Measurements from ENCODE around the gene KLHL40. TPM values are rescaled to one million over a fixed set of nuclear protein-coding genes. Genes with fewer than 3 reads are reported as not detected.

The KLHL40 gene
- total and polyA plus RNA-seq, 9 of the 15 experiments (the other 6 are each of a cell fraction or from before 2014, with no cell fraction given) = not detected

DNA sequence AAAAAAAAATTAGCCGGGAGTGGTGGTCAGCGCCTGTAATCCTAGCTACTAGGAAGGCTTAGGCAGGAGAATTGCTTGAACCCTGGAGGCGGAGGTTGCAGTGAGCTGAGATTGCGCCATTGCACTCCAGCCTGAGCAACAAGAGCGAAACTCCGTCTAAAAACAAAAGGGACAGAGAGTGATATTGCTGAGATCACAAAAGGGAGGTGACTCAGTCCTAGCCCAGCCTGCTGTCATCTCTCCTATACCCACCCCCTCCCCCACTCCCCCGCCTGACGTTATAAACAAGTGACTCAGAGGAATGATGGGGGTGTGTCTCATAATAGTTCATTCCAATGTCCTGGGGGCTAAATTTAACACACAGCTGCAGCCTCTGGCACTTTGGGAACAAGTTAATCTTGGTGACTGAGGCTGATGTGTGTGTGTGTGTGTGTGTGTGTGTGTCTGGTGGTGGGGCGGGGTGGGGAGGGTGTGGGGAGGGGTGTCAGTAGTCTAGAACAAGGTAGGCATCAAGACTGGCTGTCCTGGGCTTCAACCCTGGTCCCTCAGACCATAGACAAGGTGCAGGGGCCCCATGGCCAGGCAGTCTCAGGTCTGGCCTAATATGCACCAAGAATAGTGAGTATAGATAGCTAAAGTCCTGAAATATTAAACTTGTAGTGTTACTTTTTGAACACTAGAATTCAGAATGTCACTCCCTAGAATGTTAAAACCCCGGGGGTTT is 1.3 kb upstream of the KLHL40 start (continued):
- TF ChIP-seq, protein P1, sequence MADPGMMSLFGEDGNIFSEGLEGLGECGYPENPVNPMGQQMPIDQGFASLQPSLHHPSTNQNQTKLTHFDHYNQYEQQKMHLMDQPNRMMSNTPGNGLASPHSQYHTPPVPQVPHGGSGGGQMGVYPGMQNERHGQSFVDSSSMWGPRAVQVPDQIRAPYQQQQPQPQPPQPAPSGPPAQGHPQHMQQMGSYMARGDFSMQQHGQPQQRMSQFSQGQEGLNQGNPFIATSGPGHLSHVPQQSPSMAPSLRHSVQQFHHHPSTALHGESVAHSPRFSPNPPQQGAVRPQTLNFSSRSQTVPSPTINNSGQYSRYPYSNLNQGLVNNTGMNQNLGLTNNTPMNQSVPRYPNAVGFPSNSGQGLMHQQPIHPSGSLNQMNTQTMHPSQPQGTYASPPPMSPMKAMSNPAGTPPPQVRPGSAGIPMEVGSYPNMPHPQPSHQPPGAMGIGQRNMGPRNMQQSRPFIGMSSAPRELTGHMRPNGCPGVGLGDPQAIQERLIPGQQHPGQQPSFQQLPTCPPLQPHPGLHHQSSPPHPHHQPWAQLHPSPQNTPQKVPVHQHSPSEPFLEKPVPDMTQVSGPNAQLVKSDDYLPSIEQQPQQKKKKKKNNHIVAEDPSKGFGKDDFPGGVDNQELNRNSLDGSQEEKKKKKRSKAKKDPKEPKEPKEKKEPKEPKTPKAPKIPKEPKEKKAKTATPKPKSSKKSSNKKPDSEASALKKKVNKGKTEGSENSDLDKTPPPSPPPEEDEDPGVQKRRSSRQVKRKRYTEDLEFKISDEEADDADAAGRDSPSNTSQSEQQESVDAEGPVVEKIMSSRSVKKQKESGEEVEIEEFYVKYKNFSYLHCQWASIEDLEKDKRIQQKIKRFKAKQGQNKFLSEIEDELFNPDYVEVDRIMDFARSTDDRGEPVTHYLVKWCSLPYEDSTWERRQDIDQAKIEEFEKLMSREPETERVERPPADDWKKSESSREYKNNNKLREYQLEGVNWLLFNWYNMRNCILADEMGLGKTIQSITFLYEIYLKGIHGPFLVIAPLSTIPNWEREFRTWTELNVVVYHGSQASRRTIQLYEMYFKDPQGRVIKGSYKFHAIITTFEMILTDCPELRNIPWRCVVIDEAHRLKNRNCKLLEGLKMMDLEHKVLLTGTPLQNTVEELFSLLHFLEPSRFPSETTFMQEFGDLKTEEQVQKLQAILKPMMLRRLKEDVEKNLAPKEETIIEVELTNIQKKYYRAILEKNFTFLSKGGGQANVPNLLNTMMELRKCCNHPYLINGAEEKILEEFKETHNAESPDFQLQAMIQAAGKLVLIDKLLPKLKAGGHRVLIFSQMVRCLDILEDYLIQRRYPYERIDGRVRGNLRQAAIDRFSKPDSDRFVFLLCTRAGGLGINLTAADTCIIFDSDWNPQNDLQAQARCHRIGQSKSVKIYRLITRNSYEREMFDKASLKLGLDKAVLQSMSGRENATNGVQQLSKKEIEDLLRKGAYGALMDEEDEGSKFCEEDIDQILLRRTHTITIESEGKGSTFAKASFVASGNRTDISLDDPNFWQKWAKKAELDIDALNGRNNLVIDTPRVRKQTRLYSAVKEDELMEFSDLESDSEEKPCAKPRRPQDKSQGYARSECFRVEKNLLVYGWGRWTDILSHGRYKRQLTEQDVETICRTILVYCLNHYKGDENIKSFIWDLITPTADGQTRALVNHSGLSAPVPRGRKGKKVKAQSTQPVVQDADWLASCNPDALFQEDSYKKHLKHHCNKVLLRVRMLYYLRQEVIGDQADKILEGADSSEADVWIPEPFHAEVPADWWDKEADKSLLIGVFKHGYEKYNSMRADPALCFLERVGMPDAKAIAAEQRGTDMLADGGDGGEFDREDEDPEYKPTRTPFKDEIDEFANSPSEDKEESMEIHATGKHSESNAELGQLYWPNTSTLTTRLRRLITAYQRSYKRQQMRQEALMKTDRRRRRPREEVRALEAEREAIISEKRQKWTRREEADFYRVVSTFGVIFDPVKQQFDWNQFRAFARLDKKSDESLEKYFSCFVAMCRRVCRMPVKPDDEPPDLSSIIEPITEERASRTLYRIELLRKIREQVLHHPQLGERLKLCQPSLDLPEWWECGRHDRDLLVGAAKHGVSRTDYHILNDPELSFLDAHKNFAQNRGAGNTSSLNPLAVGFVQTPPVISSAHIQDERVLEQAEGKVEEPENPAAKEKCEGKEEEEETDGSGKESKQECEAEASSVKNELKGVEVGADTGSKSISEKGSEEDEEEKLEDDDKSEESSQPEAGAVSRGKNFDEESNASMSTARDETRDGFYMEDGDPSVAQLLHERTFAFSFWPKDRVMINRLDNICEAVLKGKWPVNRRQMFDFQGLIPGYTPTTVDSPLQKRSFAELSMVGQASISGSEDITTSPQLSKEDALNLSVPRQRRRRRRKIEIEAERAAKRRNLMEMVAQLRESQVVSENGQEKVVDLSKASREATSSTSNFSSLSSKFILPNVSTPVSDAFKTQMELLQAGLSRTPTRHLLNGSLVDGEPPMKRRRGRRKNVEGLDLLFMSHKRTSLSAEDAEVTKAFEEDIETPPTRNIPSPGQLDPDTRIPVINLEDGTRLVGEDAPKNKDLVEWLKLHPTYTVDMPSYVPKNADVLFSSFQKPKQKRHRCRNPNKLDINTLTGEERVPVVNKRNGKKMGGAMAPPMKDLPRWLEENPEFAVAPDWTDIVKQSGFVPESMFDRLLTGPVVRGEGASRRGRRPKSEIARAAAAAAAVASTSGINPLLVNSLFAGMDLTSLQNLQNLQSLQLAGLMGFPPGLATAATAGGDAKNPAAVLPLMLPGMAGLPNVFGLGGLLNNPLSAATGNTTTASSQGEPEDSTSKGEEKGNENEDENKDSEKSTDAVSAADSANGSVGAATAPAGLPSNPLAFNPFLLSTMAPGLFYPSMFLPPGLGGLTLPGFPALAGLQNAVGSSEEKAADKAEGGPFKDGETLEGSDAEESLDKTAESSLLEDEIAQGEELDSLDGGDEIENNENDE (IDR thresholded peaks at IDR 0.05; ENCODE audit: low read depth, low read length) = no peak
- no peak for TF ChIP-seq CTCFL (IDR thresholded peaks at IDR 0.05; ENCODE audit: borderline replicate concordance, insufficient read depth, low read depth, low read length, poor library complexity, severe bottlenecking)
- TF ChIP-seq MCM5 (IDR thresholded peaks at IDR 0.05; ENCODE audit: low read depth) = no peak
- no peak for TF ChIP-seq TGIF2 (CRISPR knock-in tag; IDR thresholded peaks at IDR 0.05)
- TF ChIP-seq ESRRA (IDR thresholded peaks at IDR 0.05; ENCODE audit: borderline replicate concordance, low read depth) = no peak
- no peak for TF ChIP-seq MTF1 (CRISPR knock-in tag; IDR thresholded peaks at IDR 0.05; ENCODE audit: borderline replicate concordance)
- TF ChIP-seq KAT2B (IDR thresholded peaks at IDR 0.05; ENCODE audit: low read depth, low read length) = no peak
- TF ChIP-seq ETV5 (CRISPR knock-in tag; IDR thresholded peaks at IDR 0.05; ENCODE audit: low read depth) = no peak
- TF ChIP-seq, protein P2, sequence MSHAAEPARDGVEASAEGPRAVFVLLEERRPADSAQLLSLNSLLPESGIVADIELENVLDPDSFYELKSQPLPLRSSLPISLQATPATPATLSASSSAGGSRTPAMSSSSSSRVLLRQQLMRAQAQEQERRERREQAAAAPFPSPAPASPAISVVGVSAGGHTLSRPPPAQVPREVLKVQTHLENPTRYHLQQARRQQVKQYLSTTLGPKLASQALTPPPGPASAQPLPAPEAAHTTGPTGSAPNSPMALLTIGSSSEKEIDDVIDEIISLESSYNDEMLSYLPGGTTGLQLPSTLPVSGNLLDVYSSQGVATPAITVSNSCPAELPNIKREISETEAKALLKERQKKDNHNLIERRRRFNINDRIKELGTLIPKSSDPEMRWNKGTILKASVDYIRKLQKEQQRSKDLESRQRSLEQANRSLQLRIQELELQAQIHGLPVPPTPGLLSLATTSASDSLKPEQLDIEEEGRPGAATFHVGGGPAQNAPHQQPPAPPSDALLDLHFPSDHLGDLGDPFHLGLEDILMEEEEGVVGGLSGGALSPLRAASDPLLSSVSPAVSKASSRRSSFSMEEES (CRISPR knock-in tag; IDR thresholded peaks at IDR 0.05) = no peak
- no peak for TF ChIP-seq BACH1 (tag; IDR thresholded peaks at IDR 0.05)
- no peak for TF ChIP-seq PHB2 (IDR thresholded peaks at IDR 0.05; ENCODE audit: low read depth)
- no peak for TF ChIP-seq ZNF224 (CRISPR knock-in tag; IDR thresholded peaks at IDR 0.05)
- TF ChIP-seq ZC3H8 (IDR thresholded peaks at IDR 0.05) = no peak
